Breast epithelium (tissue), 4 donors: ENCODE results near the gene ARHGAP27. TPM values are rescaled to one million over a fixed set of nuclear protein-coding genes. Genes with fewer than 3 reads are reported as not detected.

ENCODE experiments used
- DNase-seq, 2 donors: peaks; one replicate each; pipeline ENCODE4 v3.0.0-alpha.2; 2019; ENCODE audit warnings: low spot score in 2 of 2
- H3K27ac ChIP-seq, 2 donors: fragments of 200-600 bp; sonication (generic) in 1 of 2; one replicate each; pipeline ENCODE4 v1.5.1; 2016 to 2019; ENCODE audit warnings: mild to moderate bottlenecking in 1 of 2
- H3K27me3 ChIP-seq, 2 donors: fragments of 200-600 bp; sonication (generic) in 1 of 2; one replicate each; pipeline versions ENCODE4 v1.5.1 to v1.6.0; 2017 to 2019; ENCODE audit warnings: control low read depth in 1 of 2, mild to moderate bottlenecking in 1 of 2
- H3K36me3 ChIP-seq: fragments of 200-600 bp; one replicate; pipeline ENCODE4 v1.5.1; 2019
- H3K4me1 ChIP-seq, 2 donors: fragments of 200-600 bp; sonication (generic); one replicate each; pipeline ENCODE4 v1.5.1; 2016 to 2019; ENCODE audit warnings: control low read depth in 1 of 2
- H3K4me3 ChIP-seq, 3 donors: fragments of 200-600 bp; sonication (generic); 1 replicate in 2 of 3; 2 replicates in 1 of 3; pipeline ENCODE4 v1.5.1; 2016 to 2019; ENCODE audit warnings: mild to moderate bottlenecking in 3 of 3, moderate library complexity in 2 of 3
- H3K9me3 ChIP-seq, 2 donors: fragments of 200-600 bp; sonication (generic) in 1 of 2; one replicate each; pipeline ENCODE4 v1.5.1; 2016 to 2019; ENCODE audit warnings: control low read depth in 1 of 2
- POLR2A ChIP-seq: fragments of 450-650 bp; IDR thresholded peaks from one replicate; pipeline ENCODE4 v1.6.1; 2016; ENCODE audit warnings: antibody characterized with exemption, mild to moderate bottlenecking, moderate library complexity
- POLR2AphosphoS5 ChIP-seq, 3 donors: sonication (generic); formaldehyde crosslinking; IDR thresholded peaks; one replicate each; pipeline ENCODE4 v1.6.1; 2017; ENCODE audit warnings: antibody characterized with exemption in 3 of 3
- intact Hi-C: fragments of 100-400 bp; cut with DNase I; formaldehyde crosslinking; loops from one replicate; pipeline ENCODE4 v1.15.1; 2023; ENCODE audit warnings: low total_unique reads
- total RNA-seq, 3 donors: library from RNA; depleted of rRNA; stranded (reverse); fragments of >200 nt; gene quantifications; one replicate each; pipeline ENCODE4 v1.1.0, GENCODE V29; 2016
- TF ChIP-seq, protein P1 (sequence below), 3 donors: fragments of 450-650 bp; IDR thresholded peaks; one replicate each; pipeline ENCODE4 v1.5.1; 2016 to 2017; ENCODE audit warnings: antibody characterized with exemption in 3 of 3, mild to moderate bottlenecking in 3 of 3, moderate library complexity in 3 of 3

ARHGAP27 gene
- total RNA-seq, 3 donors from 2014 or later, result 17.3 to 28.8 (median 17.6) TPM

DNA sequence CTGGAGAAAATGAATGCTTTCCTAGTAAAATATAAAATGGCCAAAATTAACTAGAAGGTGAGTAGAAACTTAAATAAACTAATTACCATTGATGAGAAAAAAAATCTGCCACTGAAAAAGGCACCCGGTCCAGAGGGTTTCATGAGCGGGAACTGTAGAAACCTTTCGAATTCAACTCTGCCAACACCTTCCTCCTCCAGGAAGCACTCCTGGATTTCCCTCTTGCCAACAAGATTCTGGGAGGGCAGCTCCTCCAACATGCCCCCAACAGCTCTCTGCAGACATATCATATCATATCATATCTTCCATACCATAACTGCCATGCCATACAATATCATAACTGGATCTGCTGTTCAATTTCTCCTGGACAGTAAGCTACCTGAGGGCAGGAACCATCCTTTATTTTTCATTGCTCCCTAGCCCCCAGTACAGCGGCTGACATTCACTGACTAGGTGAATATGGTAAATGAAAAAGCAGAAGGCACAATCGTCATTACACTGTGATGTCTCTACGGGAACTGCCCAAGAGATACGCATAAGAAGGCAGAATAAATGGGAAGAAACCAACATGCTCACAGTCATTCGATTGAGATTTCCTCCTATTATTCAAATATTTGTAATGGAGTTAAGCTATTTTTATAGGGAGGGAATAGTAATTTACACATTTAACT lies 9.2 kb downstream of the ARHGAP27 start:
- H3K9me3 ChIP-seq, result no peaks in the 10 kb centered on the region
- no peak overlapping the region for H3K27ac ChIP-seq
- no peak overlapping the region for H3K4me3 ChIP-seq
- TF ChIP-seq POLR2A (no peak), POLR2AphosphoS5 (IDR thresholded peaks at IDR 0.05) (no peak)
- TF ChIP-seq, protein P1, sequence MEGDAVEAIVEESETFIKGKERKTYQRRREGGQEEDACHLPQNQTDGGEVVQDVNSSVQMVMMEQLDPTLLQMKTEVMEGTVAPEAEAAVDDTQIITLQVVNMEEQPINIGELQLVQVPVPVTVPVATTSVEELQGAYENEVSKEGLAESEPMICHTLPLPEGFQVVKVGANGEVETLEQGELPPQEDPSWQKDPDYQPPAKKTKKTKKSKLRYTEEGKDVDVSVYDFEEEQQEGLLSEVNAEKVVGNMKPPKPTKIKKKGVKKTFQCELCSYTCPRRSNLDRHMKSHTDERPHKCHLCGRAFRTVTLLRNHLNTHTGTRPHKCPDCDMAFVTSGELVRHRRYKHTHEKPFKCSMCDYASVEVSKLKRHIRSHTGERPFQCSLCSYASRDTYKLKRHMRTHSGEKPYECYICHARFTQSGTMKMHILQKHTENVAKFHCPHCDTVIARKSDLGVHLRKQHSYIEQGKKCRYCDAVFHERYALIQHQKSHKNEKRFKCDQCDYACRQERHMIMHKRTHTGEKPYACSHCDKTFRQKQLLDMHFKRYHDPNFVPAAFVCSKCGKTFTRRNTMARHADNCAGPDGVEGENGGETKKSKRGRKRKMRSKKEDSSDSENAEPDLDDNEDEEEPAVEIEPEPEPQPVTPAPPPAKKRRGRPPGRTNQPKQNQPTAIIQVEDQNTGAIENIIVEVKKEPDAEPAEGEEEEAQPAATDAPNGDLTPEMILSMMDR (IDR thresholded peaks at IDR 0.05), result no peak
- H3K4me1 ChIP-seq, result peaks cover 0 to 6% of the 10 kb centered on the region in 2 donors
- no peak for DNase-seq
- intact Hi-C loops, result no loop called here
- no peaks in the 10 kb centered on the region for H3K27me3 ChIP-seq
- H3K36me3 ChIP-seq, result no peaks in the 10 kb centered on the region

DNA sequence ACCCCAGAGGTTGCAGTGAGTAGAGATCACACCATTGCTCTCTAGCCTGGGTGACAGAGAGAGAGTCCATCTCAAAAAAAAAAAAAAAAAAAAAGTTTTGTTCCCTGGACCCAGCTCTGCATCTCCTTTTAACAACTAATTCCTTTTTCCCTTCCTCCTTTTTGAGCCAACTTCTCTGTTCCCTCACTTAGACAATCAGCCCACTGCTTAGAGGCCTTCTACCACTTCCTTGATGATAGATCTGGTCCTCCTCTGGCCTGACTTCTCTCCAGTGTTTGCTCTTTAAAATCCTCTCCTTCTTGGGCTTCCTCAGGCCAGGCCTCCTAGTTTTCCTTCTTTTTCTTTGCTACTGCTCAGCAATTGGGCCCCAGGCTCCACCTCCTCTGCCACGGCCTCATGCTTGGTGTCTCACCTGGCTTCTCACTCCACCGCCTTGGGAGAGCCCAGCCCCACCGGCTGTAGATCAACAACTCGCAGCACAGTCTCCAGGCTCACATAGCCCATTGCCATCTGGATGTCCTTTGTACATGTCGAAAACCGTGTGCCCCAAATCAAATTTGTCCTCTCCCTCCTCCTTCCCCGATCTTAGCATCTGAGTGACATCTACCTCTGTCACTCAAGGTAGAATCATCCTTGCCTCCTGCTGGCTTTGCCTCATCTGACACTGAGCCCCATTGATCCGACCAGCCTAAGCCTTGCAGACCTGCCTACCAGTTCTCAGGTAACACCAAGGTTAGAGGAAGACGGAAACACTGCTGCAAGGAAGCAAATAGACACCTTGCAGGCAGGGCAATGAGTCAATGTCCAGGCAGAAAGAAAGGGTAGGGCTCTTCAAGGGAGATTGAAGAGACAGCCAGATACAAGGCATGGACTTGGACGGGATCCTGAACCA lies 17.4 kb downstream of the ARHGAP27 start:
- Histone ChIP-seq H3K27ac (no peak overlapping the region), H3K27me3 (no peaks in the 10 kb centered on the region), H3K9me3 (no peaks in the 10 kb centered on the region), H3K4me1 (no peaks in the 10 kb centered on the region), H3K36me3 (no peaks in the 10 kb centered on the region), H3K4me3 (no peak overlapping the region)
- TF ChIP-seq, protein P1 (IDR thresholded peaks at IDR 0.05), result no peak
- TF ChIP-seq POLR2A, result no peak
- TF ChIP-seq POLR2AphosphoS5 (IDR thresholded peaks at IDR 0.05), result no peak
- DNase-seq, result no peak
- intact Hi-C loops, result no loop called here

DNA sequence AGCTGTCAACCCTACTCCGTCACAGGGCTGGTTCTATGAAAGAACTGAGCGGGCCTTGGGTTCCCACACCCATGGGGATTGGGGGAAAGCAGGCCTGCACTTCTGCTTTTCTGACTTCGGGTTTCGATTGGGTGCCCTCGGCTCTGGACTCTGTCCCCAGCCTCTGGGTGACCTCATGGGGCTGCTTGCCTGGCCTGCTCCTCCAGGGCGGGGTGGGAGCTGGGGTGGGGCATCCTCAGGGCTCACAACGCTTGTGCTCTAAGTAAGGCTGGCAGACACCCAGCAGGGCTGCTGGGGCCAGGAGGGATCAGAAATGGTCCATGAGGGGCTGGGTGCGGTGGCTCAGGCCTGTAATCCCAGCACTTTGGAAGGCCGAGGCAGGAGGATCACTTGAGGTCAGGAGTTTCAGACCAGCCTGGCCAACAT lies 19.2 kb downstream of the ARHGAP27 start:
- peaks cover 0 to 6% of the 10 kb centered on the region in 2 donors for H3K4me1 ChIP-seq
- H3K4me3 ChIP-seq, result no peak overlapping the region
- no peak overlapping the region for H3K27ac ChIP-seq
- TF ChIP-seq, protein P1 (IDR thresholded peaks at IDR 0.05), result no peak
- TF ChIP-seq POLR2A, result no peak
- TF ChIP-seq POLR2AphosphoS5 (IDR thresholded peaks at IDR 0.05), result no peak
- intact Hi-C loops, result no loop called here
- H3K9me3 ChIP-seq, result no peaks in the 10 kb centered on the region
- no peaks in the 10 kb centered on the region for H3K27me3 ChIP-seq
- no peaks in the 10 kb centered on the region for H3K36me3 ChIP-seq
- DNase-seq, result no peak

DNA sequence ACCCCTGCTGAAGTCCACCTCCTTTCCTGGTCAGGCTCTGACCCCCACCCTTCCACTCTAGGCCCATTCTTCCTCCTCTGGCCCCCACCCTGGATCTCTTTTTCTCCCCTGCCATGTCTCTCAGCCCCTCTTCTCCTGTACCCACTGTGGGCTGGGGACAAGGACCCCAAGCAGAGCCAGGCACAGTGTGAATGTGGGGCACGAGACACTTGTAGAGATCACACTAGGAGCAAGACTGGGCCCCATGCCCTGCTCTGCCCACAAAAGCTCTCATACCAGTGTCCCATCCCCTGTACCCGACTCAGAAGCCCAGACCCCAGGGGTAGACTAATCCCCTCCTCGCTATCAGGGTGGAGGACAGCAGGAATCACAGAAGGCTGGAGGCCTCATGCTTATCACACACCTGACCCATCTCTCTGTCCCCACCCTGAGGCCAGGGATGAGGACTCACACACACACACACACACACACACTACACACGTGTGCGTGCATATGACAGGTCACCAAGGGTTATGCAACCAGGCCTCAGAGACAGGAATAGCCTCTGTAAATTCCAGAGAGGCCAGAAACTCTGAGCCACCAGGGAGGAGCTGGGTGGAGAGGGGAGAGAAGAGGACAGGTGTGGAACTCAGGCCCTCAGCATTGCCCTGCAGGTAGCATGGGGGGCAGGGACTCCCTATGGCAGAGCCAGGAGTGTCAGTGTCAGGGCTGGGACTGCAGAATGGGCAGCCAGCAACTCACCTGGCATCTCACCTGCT lies 21.1 kb downstream of the ARHGAP27 start:
- peaks cover 0 to 6% of the 10 kb centered on the region in 2 donors for H3K4me1 ChIP-seq
- no peaks in the 10 kb centered on the region for H3K27me3 ChIP-seq
- intact Hi-C loops, result no loop called here
- H3K27ac ChIP-seq, result peak overlapping the region in 1 of 2 donors; percentile 74
- H3K4me3 ChIP-seq, result no peak overlapping the region
- H3K9me3 ChIP-seq, result no peaks in the 10 kb centered on the region
- DNase-seq, result no peak
- no peaks in the 10 kb centered on the region for H3K36me3 ChIP-seq
- TF ChIP-seq, protein P1 (IDR thresholded peaks at IDR 0.05), result no peak
- no peak for TF ChIP-seq POLR2A
- TF ChIP-seq POLR2AphosphoS5 (IDR thresholded peaks at IDR 0.05), result no peak
